HG03159 (cell line): ENCODE results near the gene KCNQ1.

ENCODE experiments used
- ATAC-seq: cut with Tn5 transposase; IDR thresholded peaks from one replicate; pipeline ENCODE4 v1.9.1; 2021; ENCODE audit warnings: mild to moderate bottlenecking, moderate library complexity; ENCODE audit not compliant: unreplicated experiment

The KCNQ1 gene

GRCh38 chr11:2643746-2644145, 198.9 kb downstream of the KCNQ1 start:
- ATAC-seq = no peak

DNA sequence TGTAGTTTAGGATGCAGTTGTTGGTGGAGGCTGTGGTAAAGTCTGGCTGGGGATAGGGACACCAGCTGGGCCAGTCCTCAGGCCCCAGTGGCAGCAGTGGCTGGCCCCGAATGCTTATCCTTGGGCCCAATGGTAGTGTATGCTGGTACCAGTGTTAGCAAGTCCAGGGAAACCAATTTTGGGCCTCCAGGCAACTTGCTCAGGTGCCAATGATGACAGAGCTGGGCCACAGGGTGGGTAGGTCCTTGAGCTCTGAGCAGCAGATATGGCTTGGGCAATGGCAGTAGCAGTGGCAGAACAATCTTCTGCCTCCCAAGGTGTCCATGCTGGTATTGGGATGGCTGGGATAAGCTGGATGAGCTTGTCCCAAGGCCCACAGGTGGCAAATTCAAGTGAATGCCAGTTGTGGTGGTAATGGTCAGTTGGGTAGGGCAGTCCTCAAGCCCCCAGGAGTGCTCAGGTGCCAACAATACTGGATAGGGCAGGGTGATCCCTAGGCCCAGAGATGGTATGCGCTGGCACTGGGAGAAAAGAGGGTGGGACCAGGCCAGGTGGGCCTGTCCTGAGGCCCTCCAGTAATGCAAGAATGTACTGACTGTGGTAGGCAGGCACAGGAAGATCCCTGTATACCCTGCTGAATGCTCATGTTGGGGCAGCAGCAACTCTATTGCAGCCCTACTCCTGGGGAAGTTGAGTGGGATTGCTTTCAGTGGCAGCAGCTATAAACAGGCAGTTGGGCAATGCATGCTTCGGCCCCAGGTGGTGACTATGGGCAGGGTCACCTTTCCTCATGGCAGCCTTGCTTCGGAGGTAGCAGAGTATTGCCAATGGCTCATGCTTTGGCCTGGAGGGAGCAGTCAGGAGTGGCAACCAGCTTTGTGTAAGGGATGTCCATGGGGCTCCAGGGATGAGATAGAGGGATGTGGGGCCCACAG, 200.3 kb downstream of the KCNQ1 start:
- ATAC-seq = no peak

DNA sequence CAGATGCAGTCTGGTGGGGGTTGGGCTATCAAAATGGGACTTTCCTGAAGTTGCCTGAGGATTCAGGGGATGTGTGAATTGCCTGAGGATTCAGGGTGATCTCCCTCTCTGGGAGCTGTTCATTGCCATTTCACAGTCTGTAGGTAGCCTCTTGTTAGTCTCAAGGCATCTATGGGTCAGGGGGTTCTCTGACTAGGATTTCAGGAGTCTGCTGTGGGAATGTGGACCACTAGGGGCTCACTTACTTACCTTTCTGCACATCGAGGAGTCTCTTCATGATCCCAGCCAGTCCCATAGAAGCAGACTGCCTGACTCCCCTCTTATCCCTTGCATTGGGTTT, 200.9 kb downstream of the KCNQ1 start:
- ATAC-seq = no peak

DNA sequence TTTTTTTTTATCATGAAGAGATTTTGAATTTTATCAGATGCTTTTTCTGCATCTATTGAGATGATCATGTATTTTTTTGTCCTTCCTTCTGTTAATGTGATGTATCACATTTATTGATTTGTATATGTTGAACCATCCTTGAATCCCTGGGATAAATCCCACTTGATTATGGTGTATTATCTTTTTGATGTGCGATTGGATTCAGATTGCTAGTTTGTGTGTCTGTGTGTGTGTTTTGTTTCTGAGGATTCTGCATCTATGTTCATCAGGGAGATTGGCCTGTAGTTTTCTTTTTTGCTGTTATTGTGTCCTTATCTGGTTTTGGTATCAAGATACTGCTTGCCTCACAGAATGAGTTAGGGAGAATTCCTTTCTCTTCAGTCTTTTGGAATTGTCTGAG, 202.4 kb downstream of the KCNQ1 start:
- ATAC-seq = no peak

GRCh38 chr11:2647953-2648352, 203.1 kb downstream of the KCNQ1 start:
- no peak for ATAC-seq

- no peak for ATAC-seq
Measured at GRCh38 chr11:2649400-2649799, 204.6 kb downstream of the KCNQ1 start.

DNA sequence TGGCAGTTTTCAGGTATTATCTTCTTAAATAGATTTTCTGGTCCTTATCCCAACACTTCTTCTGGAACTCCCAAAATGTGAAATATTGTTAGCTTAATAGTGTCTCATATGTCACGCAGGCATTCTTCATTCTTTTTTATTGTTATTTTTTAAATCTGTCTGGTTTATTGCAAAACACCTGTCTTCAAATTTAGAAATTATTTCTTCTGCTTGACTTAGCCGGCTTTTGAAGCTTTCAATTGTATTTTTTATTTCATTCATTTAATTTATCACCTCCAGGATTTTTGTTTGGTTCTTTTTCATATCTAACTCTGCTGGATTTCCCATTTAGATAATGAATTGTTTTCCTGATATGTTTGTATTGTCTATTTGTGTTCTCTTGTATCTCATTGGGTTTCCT, 205.0 kb downstream of the KCNQ1 start:
- ATAC-seq = no peak

DNA sequence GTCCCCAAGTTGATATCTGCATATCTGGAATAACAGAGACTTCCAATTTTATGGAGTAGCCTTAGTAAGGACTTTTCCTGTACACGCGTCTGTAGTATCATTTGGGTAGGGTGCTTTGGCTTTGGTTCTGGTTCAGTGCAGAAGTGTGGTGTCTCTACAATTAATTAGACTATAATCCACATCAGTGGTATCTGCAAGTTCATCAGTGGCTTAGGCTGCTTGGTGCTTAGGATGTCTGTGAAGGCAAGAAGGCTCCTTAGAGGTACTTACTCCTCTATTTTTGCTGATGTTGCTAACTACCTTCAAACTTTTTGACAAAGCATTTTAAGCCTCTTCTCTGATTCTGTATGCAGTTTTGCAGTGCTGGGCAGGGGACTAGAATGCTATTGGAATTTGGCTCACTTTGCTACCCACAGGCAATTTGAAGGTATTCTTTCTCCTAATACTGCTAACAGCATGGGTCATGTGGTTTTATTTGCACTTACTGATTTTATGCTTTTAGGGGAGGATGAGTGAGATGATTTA, 205.6 kb downstream of the KCNQ1 start:
- no peak for ATAC-seq

DNA sequence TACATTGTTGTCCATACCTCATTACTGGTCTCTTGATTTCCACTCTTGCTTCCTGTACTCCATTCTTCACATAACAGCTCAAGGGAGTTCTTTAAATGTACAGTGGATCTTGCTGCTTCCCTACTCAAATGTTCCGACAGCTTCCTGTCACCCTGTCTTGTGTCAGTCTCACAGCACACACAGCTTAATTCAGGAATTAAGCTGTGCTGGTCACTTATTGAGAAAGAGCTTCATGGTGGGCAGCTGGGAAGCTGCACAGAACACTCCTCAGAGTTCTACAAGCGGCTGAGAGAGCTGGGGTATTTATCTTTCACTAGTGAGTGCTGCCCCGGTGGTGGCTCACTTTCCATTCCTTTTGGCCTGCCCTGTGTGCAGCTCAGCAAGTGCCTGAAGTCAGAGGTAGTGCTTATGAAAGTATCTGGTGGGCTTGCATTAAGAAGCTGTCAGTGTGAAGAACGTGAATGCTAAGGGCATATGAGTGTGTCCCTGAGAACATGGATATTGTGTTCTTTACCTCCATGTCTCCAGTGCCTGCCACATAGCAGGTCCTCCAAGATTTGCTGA, 206.3 kb downstream of the KCNQ1 start:
- ATAC-seq = no peak

DNA sequence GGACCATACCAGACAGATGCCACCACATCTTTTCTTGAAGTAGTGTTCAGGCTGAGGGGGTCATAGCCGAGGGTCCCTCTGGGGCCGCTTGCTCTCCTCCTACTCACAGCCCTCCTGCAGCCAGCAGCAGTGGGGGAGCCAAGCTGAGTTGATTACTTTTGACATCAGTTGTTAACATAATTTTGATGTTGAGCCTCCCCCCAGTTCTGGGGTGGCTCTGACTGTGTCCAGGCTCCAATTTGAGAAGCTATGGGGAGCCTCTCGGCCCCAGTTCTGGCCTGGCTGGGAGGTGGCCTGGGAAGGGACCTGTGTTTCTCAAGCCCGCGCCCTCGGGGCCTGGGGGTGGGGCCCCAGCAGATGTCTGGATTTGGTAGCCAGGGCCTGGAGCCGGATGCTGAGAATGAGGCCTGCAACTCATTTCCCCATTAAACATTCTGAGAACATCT, 207.0 kb downstream of the KCNQ1 start:
- no peak for ATAC-seq

GRCh38 chr11:2652333-2653197, 207.8 kb downstream of the KCNQ1 start:
- ATAC-seq = no peak

GRCh38 chr11:2653198-2653551, 208.4 kb downstream of the KCNQ1 start:
- ATAC-seq = no peak

DNA sequence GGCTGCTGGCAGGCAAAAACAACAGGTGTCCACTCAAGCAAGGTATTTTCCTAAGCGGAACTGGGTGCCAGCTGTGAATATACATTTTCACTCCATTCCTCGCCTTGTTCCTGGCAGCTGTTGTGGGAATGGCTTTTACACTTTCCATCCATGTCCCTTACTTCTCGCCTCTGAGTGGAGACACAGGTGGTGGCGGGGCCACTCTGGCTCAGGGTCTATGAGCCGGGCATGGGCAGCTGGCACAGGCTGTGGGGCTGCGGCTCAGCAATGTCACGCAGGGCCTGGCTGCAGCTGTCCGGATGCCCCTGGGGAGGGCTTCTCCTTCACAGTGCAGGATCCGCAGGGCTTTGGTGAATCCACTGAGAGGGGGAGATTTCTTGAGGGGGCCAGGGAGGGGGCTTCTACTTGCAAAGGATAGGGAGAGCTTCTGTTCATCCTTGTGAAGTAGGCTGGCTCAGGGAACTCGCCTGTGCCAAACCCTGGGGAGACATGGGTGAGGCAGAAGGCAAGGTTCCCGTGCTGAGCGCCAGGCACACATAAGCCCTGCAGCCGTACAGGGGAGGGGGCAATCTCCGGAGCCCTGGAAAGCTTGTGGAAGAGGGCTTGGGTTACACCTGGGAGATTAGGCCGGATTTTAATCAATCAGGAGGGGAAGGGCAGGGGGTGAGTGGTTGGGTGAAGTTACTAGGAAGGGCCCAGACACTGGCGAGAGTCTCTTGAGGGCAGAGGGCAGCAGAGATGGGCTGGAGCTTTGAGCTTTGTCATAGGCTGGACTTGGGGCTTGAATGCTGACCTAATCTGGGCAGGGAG, 209.3 kb downstream of the KCNQ1 start:
- no peak for ATAC-seq

- no peak for ATAC-seq
Measured at GRCh38 chr11:2655016-2655719, 210.4 kb downstream of the KCNQ1 start.

DNA sequence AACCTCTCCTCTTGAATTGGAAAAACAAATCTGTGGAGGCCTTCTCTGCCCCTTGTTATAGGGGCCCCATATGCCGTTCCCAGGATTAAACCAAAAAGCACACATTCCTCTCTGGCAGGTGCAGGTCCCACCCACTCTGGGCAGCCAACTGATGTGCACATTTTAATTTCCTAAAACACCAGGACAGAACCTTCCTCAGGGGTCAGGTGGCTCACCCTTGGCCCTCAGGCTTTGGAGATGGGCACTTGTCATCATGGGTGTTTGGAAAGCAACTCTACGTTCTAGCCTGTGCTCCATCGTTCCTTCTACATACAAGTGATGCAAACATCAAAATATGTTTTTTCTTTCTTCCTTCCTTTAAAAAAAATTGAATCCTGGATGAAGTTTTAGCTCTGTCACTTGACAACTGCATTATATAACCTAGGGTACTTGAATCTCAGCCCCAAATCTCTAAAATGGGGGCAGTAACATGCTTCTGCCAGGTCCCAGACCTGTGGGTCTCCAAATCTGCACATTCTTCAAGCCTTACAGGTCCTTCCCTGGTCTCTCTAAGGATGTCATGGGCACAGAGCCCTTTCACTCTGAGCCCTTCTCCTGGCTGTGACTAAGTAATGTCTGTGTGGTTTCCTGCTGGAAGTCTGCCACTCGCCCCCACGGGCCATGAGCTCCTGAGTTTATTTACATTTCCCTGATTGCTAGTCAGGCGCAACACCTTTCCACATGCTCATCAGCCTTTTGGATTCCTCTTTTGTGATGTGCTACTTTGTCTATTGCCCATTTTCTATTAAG, 211.2 kb downstream of the KCNQ1 start:
- ATAC-seq = no peak

GRCh38 chr11:2656859-2657258, 212.1 kb downstream of the KCNQ1 start:
- no peak for ATAC-seq

DNA sequence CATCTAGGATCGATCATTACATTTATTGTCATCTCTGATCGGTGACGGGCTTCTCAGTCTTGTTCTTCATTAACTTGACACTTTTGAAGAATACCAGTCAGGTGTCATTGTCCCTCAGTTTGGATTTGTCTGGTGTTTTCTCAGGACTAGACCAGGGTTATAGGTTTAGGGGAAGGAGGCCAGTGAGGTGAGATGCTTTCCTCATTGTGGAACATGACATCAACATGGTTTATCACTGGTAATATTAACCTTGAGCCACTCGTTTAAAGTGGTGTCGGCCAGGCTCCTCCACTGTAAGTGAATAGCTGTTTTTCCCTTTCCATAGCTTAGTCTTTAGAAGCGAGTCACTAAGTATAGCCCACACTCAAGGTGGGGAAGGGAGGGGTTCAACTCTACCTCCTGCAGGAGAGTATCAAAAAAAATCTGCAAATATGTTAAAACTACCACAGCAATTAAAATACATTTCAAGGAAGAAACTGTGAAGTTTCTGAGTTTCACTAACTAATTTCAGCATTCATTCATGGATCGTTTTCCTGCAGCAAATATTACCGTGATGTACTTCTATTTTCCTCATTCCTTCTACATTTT, 213.0 kb downstream of the KCNQ1 start:
- no peak for ATAC-seq

GRCh38 chr11:2660357-2660939, 215.6 kb downstream of the KCNQ1 start:
- ATAC-seq = no peak
